ENCODE results near the gene BANP. TPM values are rescaled to one million over a fixed set of nuclear protein-coding genes. Genes with fewer than 3 reads are reported as not detected.
"Not testable (repeated sequence)": the region's sequence is repeated elsewhere in the genome, so short reads cannot be mapped to it uniquely, and the experiment has no call there.

Gene BANP
- total and polyA plus RNA-seq, 4 donors: 7.4 to 35.6 (median 19.7) TPM

GRCh38 chr16:88047462-88047861, 96.2 kb downstream of the BANP start:
- Histone ChIP-seq H3K27ac (ENCODE audit: low read depth in 1 of 2, low read length in 2 of 2) (no peak overlapping the region), H3K4me1 (ENCODE audit: control insufficient read depth in 1 of 2, insufficient read depth in 2 of 2, low read length in 2 of 2) (no peaks in the 10 kb centered on the region), H3K36me3 (ENCODE audit: control insufficient read depth in 1 of 2, insufficient read depth in 2 of 2, low read length in 1 of 2) (peaks cover 2 to 3% of the 10 kb centered on the region in 2 donors), H3K9me3 (ENCODE audit: control insufficient read depth, low read length) (no peaks in the 10 kb centered on the region), H3K27me3 (ENCODE audit: control insufficient read depth in 1 of 2, insufficient read depth in 2 of 2, low read length in 1 of 2) (no peaks in the 10 kb centered on the region), H3K4me3 (ENCODE audit: low read length in 2 of 2) (no peak overlapping the region)
- intact Hi-C loops (cut with DNase I): no loop called here
- ATAC-seq (ENCODE audit: low FRiP score) (no peak), DNase-seq (peak in 1 of 2 donors; percentile 45)
- 77 to 80% methylated on average over 3 of the region's 3 CpGs for WGBS, 2 donors

GRCh38 chr16:88048985-88049384, 97.8 kb downstream of the BANP start:
- no peaks in the 10 kb centered on the region for H3K9me3 ChIP-seq (ENCODE audit: control insufficient read depth, low read length)
- no peak for ATAC-seq (ENCODE audit: low FRiP score)
- H3K27me3 ChIP-seq (ENCODE audit: control insufficient read depth in 1 of 2, insufficient read depth in 2 of 2, low read length in 1 of 2): no peaks in the 10 kb centered on the region
- intact Hi-C loops (cut with DNase I): no loop called here
- 77 to 78% methylated on average over 15 of the region's 15 CpGs for WGBS, 2 donors
- no peak overlapping the region for H3K27ac ChIP-seq (ENCODE audit: low read depth in 1 of 2, low read length in 2 of 2)
- H3K36me3 ChIP-seq (ENCODE audit: control insufficient read depth in 1 of 2, insufficient read depth in 2 of 2, low read length in 1 of 2): peaks cover 2 to 3% of the 10 kb centered on the region in 2 donors
- H3K4me1 ChIP-seq (ENCODE audit: control insufficient read depth in 1 of 2, insufficient read depth in 2 of 2, low read length in 2 of 2): no peaks in the 10 kb centered on the region
- H3K4me3 ChIP-seq (ENCODE audit: low read length in 2 of 2): no peak overlapping the region
- DNase-seq: peak in 1 of 2 donors; percentile 39

- intact Hi-C loops (cut with DNase I): no loop called here
- Histone ChIP-seq H3K27me3 (ENCODE audit: control insufficient read depth in 1 of 2, insufficient read depth in 2 of 2, low read length in 1 of 2) (no peaks in the 10 kb centered on the region), H3K36me3 (ENCODE audit: control insufficient read depth in 1 of 2, insufficient read depth in 2 of 2, low read length in 1 of 2) (peaks cover 2 to 3% of the 10 kb centered on the region in 2 donors), H3K4me3 (ENCODE audit: low read length in 2 of 2) (no peak overlapping the region), H3K9me3 (ENCODE audit: control insufficient read depth, low read length) (no peaks in the 10 kb centered on the region), H3K27ac (ENCODE audit: low read depth in 1 of 2, low read length in 2 of 2) (no peak overlapping the region), H3K4me1 (ENCODE audit: control insufficient read depth in 1 of 2, insufficient read depth in 2 of 2, low read length in 2 of 2) (no peaks in the 10 kb centered on the region)
- DNase-seq: peak; percentile 30 to 51
- 90 to 92% methylated on average over 25 of the region's 25 CpGs for WGBS, 2 donors
- ATAC-seq (ENCODE audit: low FRiP score): no peak
These were observed 98.6 kb downstream of the BANP start for GRCh38 chr16:88049561-88050545.

- H3K27ac ChIP-seq (ENCODE audit: low read depth in 1 of 2, low read length in 2 of 2): no peak overlapping the region
- H3K36me3 ChIP-seq (ENCODE audit: control insufficient read depth in 1 of 2, insufficient read depth in 2 of 2, low read length in 1 of 2): peaks cover 2 to 3% of the 10 kb centered on the region in 2 donors
- H3K27me3 ChIP-seq (ENCODE audit: control insufficient read depth in 1 of 2, insufficient read depth in 2 of 2, low read length in 1 of 2): no peaks in the 10 kb centered on the region
- ATAC-seq (ENCODE audit: low FRiP score) (no peak), DNase-seq (peak; percentile 31 to 67)
- H3K4me1 ChIP-seq (ENCODE audit: control insufficient read depth in 1 of 2, insufficient read depth in 2 of 2, low read length in 2 of 2): no peaks in the 10 kb centered on the region
- no peaks in the 10 kb centered on the region for H3K9me3 ChIP-seq (ENCODE audit: control insufficient read depth, low read length)
- no peak overlapping the region for H3K4me3 ChIP-seq (ENCODE audit: low read length in 2 of 2)
- intact Hi-C loops (cut with DNase I): no loop called here
- WGBS, 2 donors: 95 to 96% methylated on average over 22 of the region's 22 CpGs
These were observed 99.9 kb downstream of the BANP start for GRCh38 chr16:88050952-88051660.

- WGBS, 2 donors: 67 to 73% methylated on average over 2 of the region's 2 CpGs
- no peak for ATAC-seq (ENCODE audit: low FRiP score)
These were observed 101.4 kb downstream of the BANP start for GRCh38 chr16:88052661-88053060.

GRCh38 chr16:88053479-88053878, 102.2 kb downstream of the BANP start:
- 90 to 100% methylated on average over 1 of the region's 1 CpG for WGBS, 2 donors
- not testable (repeated sequence) for ATAC-seq (ENCODE audit: low FRiP score)

More at GRCh38 chr16:88052661-88053060, 101.4 kb downstream of the BANP start:
- Histone ChIP-seq H3K27ac (ENCODE audit: low read depth in 1 of 2, low read length in 2 of 2) (no peak overlapping the region), H3K4me3 (ENCODE audit: low read length in 2 of 2) (no peak overlapping the region), H3K9me3 (ENCODE audit: control insufficient read depth, low read length) (no peaks in the 10 kb centered on the region), H3K27me3 (ENCODE audit: control insufficient read depth in 1 of 2, insufficient read depth in 2 of 2, low read length in 1 of 2) (no peaks in the 10 kb centered on the region), H3K36me3 (ENCODE audit: control insufficient read depth in 1 of 2, insufficient read depth in 2 of 2, low read length in 1 of 2) (peaks cover 2 to 3% of the 10 kb centered on the region in 2 donors), H3K4me1 (ENCODE audit: control insufficient read depth in 1 of 2, insufficient read depth in 2 of 2, low read length in 2 of 2) (no peaks in the 10 kb centered on the region)
- intact Hi-C loops (cut with DNase I): no loop called here
- no peak for DNase-seq

GRCh38 chr16:88055356-88055755, 104.1 kb downstream of the BANP start:
- intact Hi-C loops (cut with DNase I): no loop called here
- no peaks in the 10 kb centered on the region for H3K9me3 ChIP-seq (ENCODE audit: control insufficient read depth, low read length)
- no peak overlapping the region for H3K27ac ChIP-seq (ENCODE audit: low read depth in 1 of 2, low read length in 2 of 2)
- H3K36me3 ChIP-seq (ENCODE audit: control insufficient read depth in 1 of 2, insufficient read depth in 2 of 2, low read length in 1 of 2): peaks cover 0 to 2% of the 10 kb centered on the region in 2 donors
- H3K4me3 ChIP-seq (ENCODE audit: low read length in 2 of 2): no peak overlapping the region
- no peak for ATAC-seq (ENCODE audit: low FRiP score)
- DNase-seq: no peak
- H3K4me1 ChIP-seq (ENCODE audit: control insufficient read depth in 1 of 2, insufficient read depth in 2 of 2, low read length in 2 of 2): no peaks in the 10 kb centered on the region
- no peaks in the 10 kb centered on the region for H3K27me3 ChIP-seq (ENCODE audit: control insufficient read depth in 1 of 2, insufficient read depth in 2 of 2, low read length in 1 of 2)
- 94 to 96% methylated on average over 7 of the region's 7 CpGs for WGBS, 2 donors

More at GRCh38 chr16:88053479-88053878, 102.2 kb downstream of the BANP start:
- H3K27ac ChIP-seq (ENCODE audit: low read depth in 1 of 2, low read length in 2 of 2); intact Hi-C loops (cut with DNase I); H3K4me3 ChIP-seq (ENCODE audit: low read length in 2 of 2); DNase-seq; H3K9me3 ChIP-seq (ENCODE audit: control insufficient read depth, low read length); H3K4me1 ChIP-seq (ENCODE audit: control insufficient read depth in 1 of 2, insufficient read depth in 2 of 2, low read length in 2 of 2); H3K27me3 ChIP-seq (ENCODE audit: control insufficient read depth in 1 of 2, insufficient read depth in 2 of 2, low read length in 1 of 2); H3K36me3 ChIP-seq (ENCODE audit: control insufficient read depth in 1 of 2, insufficient read depth in 2 of 2, low read length in 1 of 2): not testable (repeated sequence)

- H3K4me3 ChIP-seq (ENCODE audit: low read length in 2 of 2): no peak overlapping the region
- intact Hi-C loops (cut with DNase I): no loop called here
- no peak for ATAC-seq (ENCODE audit: low FRiP score)
These were observed 105.0 kb downstream of the BANP start for GRCh38 chr16:88056212-88056611.

More at GRCh38 chr16:88056212-88056611, 105.0 kb downstream of the BANP start:
- no peaks in the 10 kb centered on the region for H3K4me1 ChIP-seq (ENCODE audit: control insufficient read depth in 1 of 2, insufficient read depth in 2 of 2, low read length in 2 of 2)
- peaks cover 0 to 2% of the 10 kb centered on the region in 2 donors for H3K36me3 ChIP-seq (ENCODE audit: control insufficient read depth in 1 of 2, insufficient read depth in 2 of 2, low read length in 1 of 2)
- H3K9me3 ChIP-seq (ENCODE audit: control insufficient read depth, low read length): no peaks in the 10 kb centered on the region
- 86 to 93% methylated on average over 4 of the region's 4 CpGs for WGBS, 2 donors
- no peaks in the 10 kb centered on the region for H3K27me3 ChIP-seq (ENCODE audit: control insufficient read depth in 1 of 2, insufficient read depth in 2 of 2, low read length in 1 of 2)
- no peak for DNase-seq
- H3K27ac ChIP-seq (ENCODE audit: low read depth in 1 of 2, low read length in 2 of 2): no peak overlapping the region

Measured in aorta (tissue), 5 donors.